GM10248 (cell line): ENCODE measurements around the gene METTL14.

ENCODE experiments used
- CTCF ChIA-PET: fragments of 300-600 bp; sonication (Branson Sonifier 250); formaldehyde crosslinking; extraction: SDS; loops from one replicate; lab custom pipeline; 2021; ENCODE audit warnings: antibody characterized with exemption; lab: Yijun Ruan, JAX
- POLR2A ChIA-PET: fragments of 350-650 bp; sonication (Branson Sonifier 250); formaldehyde crosslinking; extraction: SDS; loops from one replicate; lab custom pipeline; 2020; ENCODE audit warnings: antibody characterized with exemption; lab: Yijun Ruan, JAX
- DNase-seq: peaks from one replicate; pipeline ENCODE4 v3.0.0; 2012; ENCODE audit errors: extremely low spot score
- CTCF ChIP-seq: IDR thresholded peaks from 2 replicates; pipeline ENCODE4 v1.5.1; 2012; ENCODE audit warnings: mild to moderate bottlenecking, low read depth; ENCODE audit errors: extremely low read depth, missing control alignments, control extremely low read depth

METTL14 gene

GRCh38 chr4:118751629-118752323, 66.6 kb downstream of the METTL14 start:
- no peak for TF ChIP-seq CTCF
- ChIA-PET CTCF (no interaction called here), POLR2A (no interaction called here)
- no peak for DNase-seq

- TF ChIP-seq CTCF, result no peak
- DNase-seq, result no peak
- POLR2A ChIA-PET, result no interaction called here
- CTCF ChIA-PET, result no interaction called here
Measured at GRCh38 chr4:118752551-118752950, 67.4 kb downstream of the METTL14 start.

GRCh38 chr4:118753096-118753495, 67.9 kb downstream of the METTL14 start:
- ChIA-PET CTCF (interaction anchor here (0.6 to 1.6 kb wide), 2 partner anchors 18 to 87 kb away, joined by 3 read pairs; no protein-coding TSS in a partner anchor), POLR2A (no interaction called here)
- no peak for DNase-seq
- TF ChIP-seq CTCF, result no peak

- ChIA-PET POLR2A (no interaction called here), CTCF (interaction anchor here (0.6 to 3.2 kb wide), 5 partner anchors 8 to 87 kb away, joined by 3 to 11 read pairs (median 3); no protein-coding TSS in a partner anchor)
- TF ChIP-seq CTCF, result no peak
- no peak for DNase-seq
Measured at GRCh38 chr4:118753685-118754084, 68.5 kb downstream of the METTL14 start.

GRCh38 chr4:118754890-118755289, 69.7 kb downstream of the METTL14 start:
- TF ChIP-seq CTCF, result no peak
- no peak for DNase-seq
- ChIA-PET CTCF (interaction anchor here (1.0 to 3.2 kb wide), 7 partner anchors 9 to 58 kb away, joined by 3 to 11 read pairs (median 4); no protein-coding TSS in a partner anchor), POLR2A (no interaction called here)

GRCh38 chr4:118755438-118756226, 70.4 kb downstream of the METTL14 start:
- ChIA-PET POLR2A (no interaction called here), CTCF (interaction anchor here (1.0 to 3.2 kb wide), 7 partner anchors 9 to 16 kb away, joined by 3 to 11 read pairs (median 4); no protein-coding TSS in a partner anchor)
- TF ChIP-seq CTCF, result no peak
- DNase-seq, result no peak
